HAP-1 (cell line): Measurements from ENCODE around the gene RASGRF1.
A peak's percentile ranks its signal among the peaks of the same experiment; 100 is the strongest.

ENCODE experiments used
- DNase-seq, 2 experiments: peaks; one replicate each; pipeline ENCODE4 v3.0.0-alpha.2; 2016 to 2020; ENCODE audit warnings: low spot score in 2 of 2
- H3K27me3 ChIP-seq: fragments of 250-450 bp; sonication (Bioruptor Pico); 2 replicates; pipeline ENCODE4 v1.5.1; 2020; ENCODE audit warnings: low read depth, mild to moderate bottlenecking, moderate library complexity
- H3K36me3 ChIP-seq: fragments of 250-450 bp; sonication (Bioruptor Pico); replicated peaks from 2 replicates; pipeline ENCODE4 v1.5.1; 2020; ENCODE audit warnings: mild to moderate bottlenecking
- H3K4me1 ChIP-seq: fragments of 250-450 bp; sonication (Bioruptor Pico); 2 replicates; pipeline ENCODE4 v1.5.1; 2020; ENCODE audit warnings: mild to moderate bottlenecking
- H3K4me3 ChIP-seq: fragments of 250-450 bp; sonication (Bioruptor Pico); 2 replicates; pipeline ENCODE4 v1.5.1; 2020; ENCODE audit warnings: mild to moderate bottlenecking, moderate library complexity
- H3K9me3 ChIP-seq: fragments of 250-450 bp; sonication (Bioruptor Pico); 2 replicates; pipeline ENCODE4 v1.5.1; 2020; ENCODE audit warnings: mild to moderate bottlenecking, moderate library complexity
- in situ Hi-C: fragments of 300-500 bp; cut with MboI; formaldehyde crosslinking; loops from 3 replicates; pipeline ENCODE4 v1.14.3; 2020; ENCODE audit warnings: low sequenced_read_pairs, inconsistent platforms, mixed read lengths

RASGRF1 gene, protein sequence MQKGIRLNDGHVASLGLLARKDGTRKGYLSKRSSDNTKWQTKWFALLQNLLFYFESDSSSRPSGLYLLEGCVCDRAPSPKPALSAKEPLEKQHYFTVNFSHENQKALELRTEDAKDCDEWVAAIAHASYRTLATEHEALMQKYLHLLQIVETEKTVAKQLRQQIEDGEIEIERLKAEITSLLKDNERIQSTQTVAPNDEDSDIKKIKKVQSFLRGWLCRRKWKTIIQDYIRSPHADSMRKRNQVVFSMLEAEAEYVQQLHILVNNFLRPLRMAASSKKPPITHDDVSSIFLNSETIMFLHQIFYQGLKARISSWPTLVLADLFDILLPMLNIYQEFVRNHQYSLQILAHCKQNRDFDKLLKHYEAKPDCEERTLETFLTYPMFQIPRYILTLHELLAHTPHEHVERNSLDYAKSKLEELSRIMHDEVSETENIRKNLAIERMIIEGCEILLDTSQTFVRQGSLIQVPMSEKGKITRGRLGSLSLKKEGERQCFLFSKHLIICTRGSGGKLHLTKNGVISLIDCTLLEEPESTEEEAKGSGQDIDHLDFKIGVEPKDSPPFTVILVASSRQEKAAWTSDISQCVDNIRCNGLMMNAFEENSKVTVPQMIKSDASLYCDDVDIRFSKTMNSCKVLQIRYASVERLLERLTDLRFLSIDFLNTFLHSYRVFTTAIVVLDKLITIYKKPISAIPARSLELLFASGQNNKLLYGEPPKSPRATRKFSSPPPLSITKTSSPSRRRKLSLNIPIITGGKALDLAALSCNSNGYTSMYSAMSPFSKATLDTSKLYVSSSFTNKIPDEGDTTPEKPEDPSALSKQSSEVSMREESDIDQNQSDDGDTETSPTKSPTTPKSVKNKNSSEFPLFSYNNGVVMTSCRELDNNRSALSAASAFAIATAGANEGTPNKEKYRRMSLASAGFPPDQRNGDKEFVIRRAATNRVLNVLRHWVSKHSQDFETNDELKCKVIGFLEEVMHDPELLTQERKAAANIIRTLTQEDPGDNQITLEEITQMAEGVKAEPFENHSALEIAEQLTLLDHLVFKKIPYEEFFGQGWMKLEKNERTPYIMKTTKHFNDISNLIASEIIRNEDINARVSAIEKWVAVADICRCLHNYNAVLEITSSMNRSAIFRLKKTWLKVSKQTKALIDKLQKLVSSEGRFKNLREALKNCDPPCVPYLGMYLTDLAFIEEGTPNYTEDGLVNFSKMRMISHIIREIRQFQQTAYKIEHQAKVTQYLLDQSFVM (N-terminal part only)

DNA sequence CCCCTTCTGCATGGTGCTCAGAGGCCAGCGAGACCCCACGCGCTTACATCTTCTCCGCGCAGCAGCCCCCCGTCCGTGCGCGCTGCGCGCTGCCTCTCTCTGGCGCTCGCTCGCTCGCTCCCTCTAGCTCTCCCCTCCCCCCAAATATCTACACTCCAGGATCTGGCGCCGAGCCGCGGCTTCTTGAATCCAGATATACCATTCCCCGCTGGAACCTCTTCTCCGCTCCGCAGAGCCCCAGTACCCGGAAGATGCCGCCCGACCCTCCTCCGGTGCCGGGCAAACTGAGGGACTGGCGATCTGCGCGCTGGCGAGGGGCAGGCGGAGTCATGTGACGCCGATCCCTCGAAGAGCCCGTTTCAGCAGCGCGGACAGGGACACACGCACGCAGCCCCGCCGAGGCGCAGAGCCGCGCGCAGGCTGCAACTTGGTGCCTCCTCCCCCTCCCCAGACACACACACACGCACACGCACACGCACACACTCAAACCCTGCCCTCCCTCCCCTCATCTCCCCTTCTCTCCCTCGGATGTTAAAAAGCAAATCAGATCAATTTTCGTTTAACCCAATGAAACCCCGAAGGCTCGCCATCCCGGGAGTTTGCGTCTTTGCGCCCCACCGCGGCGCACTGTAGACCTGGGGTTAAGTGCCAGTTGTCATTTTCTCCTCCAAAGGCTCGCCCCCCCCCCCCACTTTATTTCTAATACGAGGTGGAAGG lies at the start of gene RASGRF1:
RASGRF1 (minus strand) TSS at position 294 of the 717 bp plus-strand sequence; CDS start at position 12, 282 bp downstream.
- peak in 1 of 2 experiments; percentile 22 for DNase-seq
- no peaks in the 10 kb centered on the region for H3K9me3 ChIP-seq
- H3K4me1 ChIP-seq, result no peaks in the 10 kb centered on the region
- H3K4me3 ChIP-seq, result no peak within 1 kb of the TSS
- no peaks in the 10 kb centered on the region for H3K36me3 ChIP-seq
- peaks cover 63% of the 10 kb centered on the region for H3K27me3 ChIP-seq
- in situ Hi-C loops, result no loop called here

DNA sequence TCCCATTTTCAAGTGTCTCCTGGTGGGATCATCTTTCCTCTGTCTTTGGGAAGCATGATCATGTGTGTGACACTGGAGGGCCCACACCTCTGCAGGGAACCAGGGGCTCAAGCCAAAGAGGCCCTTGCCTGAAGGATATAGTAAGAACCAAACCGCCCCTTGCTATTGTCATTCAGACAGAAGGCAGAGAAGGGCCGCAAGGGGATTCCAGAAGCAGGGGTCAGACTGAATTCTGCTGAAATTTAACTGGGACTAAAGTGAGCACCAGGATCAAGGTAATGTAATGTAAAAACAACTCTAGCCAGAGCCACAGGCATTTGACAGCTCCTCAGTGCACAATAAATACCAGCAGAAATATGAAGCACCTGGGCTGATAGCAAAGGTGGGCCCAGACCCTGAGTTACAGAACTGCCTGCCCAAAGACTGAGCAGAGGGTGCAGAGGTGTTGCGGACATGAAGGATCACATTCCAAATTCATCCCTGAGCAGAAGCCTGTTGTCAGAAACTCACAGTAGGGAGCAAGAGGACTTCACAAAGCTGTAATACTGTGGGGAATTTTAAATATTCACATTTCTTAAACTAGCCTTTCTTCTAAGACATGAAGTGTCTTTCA lies 46.0 kb upstream of the RASGRF1 start:
- in situ Hi-C loops, result no loop called here
- Histone ChIP-seq H3K9me3 (no peaks in the 10 kb centered on the region), H3K36me3 (no peaks in the 10 kb centered on the region), H3K27me3 (peaks cover 12% of the 10 kb centered on the region), H3K4me1 (peaks cover 3% of the 10 kb centered on the region; the same call in 1 of the 2 replicates), H3K4me3 (no peak overlapping the region)
- DNase-seq, result no peak

DNA sequence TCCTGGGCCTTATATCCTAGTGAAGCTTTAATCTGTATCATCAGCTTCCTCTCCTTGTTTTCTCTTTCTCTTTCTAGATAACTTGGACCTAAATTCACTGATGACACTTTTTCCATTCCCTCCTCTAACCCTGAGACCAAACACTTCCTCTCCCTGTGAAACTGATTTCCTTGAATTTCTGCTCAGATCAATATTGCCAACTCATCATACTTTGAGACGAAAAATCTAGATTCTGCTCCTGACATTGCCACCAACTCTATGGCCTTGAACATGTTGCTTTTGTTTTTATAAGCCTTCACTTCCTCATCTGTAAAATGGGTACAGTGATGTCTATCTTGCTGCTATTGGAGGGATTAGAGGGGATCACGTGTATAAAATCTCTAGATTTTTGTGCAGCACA lies 42.7 kb upstream of the RASGRF1 start:
- no peak for DNase-seq
- Histone ChIP-seq H3K4me3 (no peak overlapping the region), H3K27me3 (peaks cover 7% of the 10 kb centered on the region; the same call in 1 of the 2 replicates), H3K9me3 (no peaks in the 10 kb centered on the region), H3K36me3 (no peaks in the 10 kb centered on the region), H3K4me1 (peaks cover 3% of the 10 kb centered on the region; the same call in 1 of the 2 replicates)
- in situ Hi-C loops, result no loop called here

DNA sequence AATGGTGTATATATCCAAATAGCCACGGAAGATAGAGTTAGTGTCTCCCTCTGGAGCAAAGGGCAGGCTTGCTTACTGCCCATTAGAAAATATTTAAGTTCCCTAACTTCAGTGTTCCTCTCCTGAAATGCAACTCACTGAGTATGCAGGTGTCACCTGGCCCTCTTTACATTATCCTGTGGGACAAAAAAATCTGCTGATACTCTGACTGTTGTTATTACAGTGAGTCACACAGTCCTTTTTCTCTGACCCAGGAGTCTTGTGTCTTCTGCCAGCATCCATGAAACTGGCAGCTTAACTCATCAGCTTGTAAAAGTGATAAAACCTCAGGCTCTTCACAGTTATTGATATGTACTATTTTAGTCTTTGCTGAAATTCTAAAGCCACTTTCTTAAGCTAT lies 42.2 kb upstream of the RASGRF1 start:
- H3K27me3 ChIP-seq, result peaks cover 7% of the 10 kb centered on the region; the same call in 1 of the 2 replicates
- H3K9me3 ChIP-seq, result no peaks in the 10 kb centered on the region
- no peak overlapping the region for H3K4me3 ChIP-seq
- in situ Hi-C loops, result no loop called here
- no peaks in the 10 kb centered on the region for H3K36me3 ChIP-seq
- H3K4me1 ChIP-seq, result peaks cover 3% of the 10 kb centered on the region; the same call in 1 of the 2 replicates
- DNase-seq, result no peak

DNA sequence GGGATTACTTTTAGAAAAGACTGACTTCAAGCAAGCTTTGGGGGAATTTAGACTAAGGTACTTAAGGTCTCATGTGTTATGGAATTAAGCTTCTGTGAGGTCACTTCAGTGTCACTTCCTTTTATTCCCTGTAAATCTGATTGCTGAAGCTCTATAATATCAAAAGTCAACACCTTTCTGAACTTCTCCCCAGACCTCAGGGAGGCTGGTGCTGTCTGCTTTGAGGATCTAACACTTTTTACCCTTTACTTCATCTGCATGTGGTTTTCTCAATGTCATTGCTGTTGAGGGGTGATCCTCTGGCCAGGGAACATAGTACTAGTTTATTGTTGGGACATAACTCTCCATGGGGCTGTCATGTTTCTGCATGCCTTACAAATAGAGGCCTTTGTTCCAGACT lies 41.8 kb upstream of the RASGRF1 start:
- DNase-seq, result no peak
- in situ Hi-C loops, result no loop called here
- H3K27me3 ChIP-seq, result peaks cover 7% of the 10 kb centered on the region; the same call in 1 of the 2 replicates
- H3K4me3 ChIP-seq, result no peak overlapping the region
- no peaks in the 10 kb centered on the region for H3K36me3 ChIP-seq
- peaks cover 3% of the 10 kb centered on the region; the same call in 1 of the 2 replicates for H3K4me1 ChIP-seq
- no peaks in the 10 kb centered on the region for H3K9me3 ChIP-seq

DNA sequence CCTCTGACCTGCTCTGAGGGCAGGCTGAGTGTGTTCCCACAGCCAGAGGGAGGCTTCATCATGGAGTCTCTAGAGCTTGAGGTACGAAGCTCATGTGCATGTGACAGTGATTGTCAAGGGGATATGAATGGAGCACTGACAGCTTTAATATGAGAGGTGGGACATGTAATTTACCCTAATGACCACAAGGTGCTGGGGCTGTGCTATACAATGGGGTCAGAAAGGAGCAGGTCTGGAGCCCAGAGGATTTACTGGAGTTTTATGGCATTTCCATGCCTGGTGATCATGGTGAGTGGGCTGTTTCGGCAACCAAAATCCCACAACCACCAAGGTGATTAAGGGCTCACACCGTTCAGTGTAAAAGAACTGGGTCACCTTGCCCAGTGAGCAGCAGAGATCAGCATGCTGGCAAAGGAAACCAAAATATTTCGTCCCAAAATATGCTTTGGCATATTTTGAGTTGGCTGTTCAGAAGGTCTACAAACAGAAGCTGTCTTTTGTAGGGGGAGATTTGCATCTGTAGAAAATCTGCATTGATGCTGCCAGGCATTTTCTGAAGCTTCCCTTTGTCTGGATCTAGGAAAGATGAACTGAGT lies 40.1 kb upstream of the RASGRF1 start:
- Histone ChIP-seq H3K4me1 (peaks cover 2% of the 10 kb centered on the region; the same call in 1 of the 2 replicates), H3K27me3 (peaks cover 4% of the 10 kb centered on the region; the same call in 1 of the 2 replicates), H3K36me3 (no peaks in the 10 kb centered on the region), H3K4me3 (no peak overlapping the region), H3K9me3 (no peaks in the 10 kb centered on the region)
- in situ Hi-C loops, result no loop called here
- no peak for DNase-seq

DNA sequence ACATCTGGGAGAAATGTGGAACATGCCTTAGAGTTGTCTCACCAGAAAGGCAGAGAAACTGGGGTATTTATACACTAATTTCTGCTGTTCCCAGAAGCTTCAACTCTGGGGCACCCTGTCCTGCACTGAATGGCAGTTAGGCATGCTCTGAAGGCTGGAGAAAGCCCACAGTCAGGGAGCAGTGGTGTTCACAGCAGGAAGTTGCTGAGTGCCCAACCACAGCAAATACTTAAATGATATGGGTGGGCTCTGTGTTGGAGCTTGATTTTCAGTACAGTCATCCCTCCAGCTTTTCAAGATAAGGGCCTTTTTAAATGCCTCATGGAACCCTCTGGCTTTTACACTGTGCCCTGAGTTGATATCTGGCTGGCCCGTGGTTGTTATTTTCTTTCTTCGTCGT lies 38.7 kb upstream of the RASGRF1 start:
- Histone ChIP-seq H3K4me1 (no peaks in the 10 kb centered on the region), H3K36me3 (no peaks in the 10 kb centered on the region), H3K9me3 (no peaks in the 10 kb centered on the region), H3K4me3 (no peak overlapping the region), H3K27me3 (no peaks in the 10 kb centered on the region)
- in situ Hi-C loops, result no loop called here
- no peak for DNase-seq

DNA sequence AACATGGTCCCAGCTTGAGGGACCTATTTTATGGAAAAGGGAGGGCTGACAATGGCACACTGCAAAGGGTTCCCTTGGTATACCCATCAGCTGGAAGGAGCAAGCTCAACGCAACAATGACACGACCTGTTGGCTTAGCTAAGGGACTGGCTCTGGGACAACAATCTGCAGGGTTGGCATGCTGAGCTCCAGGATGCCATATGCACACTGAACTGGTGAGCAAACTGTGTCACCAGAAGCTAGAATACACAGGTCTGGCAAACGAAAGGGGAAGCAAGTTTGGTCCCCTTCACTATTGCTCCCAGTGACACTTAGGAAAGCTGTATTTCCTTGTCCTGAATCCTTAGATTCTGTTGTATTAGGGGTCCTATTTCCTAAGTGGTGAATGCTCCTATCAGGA lies 38.0 kb upstream of the RASGRF1 start:
- H3K4me3 ChIP-seq, result no peak overlapping the region
- no peak for DNase-seq
- H3K36me3 ChIP-seq, result no peaks in the 10 kb centered on the region
- no peaks in the 10 kb centered on the region for H3K4me1 ChIP-seq
- no peaks in the 10 kb centered on the region for H3K9me3 ChIP-seq
- in situ Hi-C loops, result no loop called here
- no peaks in the 10 kb centered on the region for H3K27me3 ChIP-seq

DNA sequence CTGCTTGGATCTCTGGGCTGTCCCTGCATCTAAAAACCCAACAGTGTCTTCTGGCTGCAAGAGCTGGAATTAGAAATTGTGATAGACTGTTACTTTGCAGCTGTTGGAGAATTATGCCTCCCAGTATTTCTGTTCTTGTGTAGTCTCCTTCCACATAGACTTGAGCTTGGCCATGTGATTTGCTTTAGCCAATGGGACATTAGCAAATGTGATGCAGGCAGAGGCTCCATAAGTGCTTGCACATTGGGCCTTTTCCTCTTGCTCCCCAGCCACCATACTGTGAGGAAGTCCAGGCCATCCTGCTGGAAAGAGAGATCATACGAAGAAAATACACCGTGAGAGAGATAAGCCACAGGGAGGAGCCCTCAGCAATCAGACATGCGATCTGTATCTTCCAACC lies 33.8 kb upstream of the RASGRF1 start:
- no peaks in the 10 kb centered on the region for H3K9me3 ChIP-seq
- DNase-seq, result no peak
- in situ Hi-C loops, result no loop called here
- H3K27me3 ChIP-seq, result no peaks in the 10 kb centered on the region
- no peak overlapping the region for H3K4me3 ChIP-seq
- H3K4me1 ChIP-seq, result no peaks in the 10 kb centered on the region
- H3K36me3 ChIP-seq, result no peaks in the 10 kb centered on the region

DNA sequence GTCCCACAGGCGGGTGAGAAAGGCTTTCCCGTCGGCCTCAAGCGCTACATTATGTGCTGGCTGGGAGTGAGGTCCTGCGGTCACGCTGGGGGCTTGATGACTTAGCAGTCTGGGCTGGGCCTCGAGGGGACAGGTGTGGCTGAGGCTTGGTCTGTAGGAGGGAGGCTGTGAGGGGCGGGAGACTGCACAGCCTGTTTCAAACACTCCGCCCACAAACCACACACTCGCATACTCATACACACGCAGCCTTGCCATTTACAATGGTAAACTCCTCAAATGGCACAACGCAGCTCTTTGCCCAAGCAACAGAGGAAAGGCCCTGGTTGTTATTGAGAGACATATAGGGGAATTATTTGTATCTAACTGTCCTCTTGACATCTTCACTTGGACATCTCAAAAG lies 32.4 kb upstream of the RASGRF1 start:
- no peaks in the 10 kb centered on the region for H3K27me3 ChIP-seq
- in situ Hi-C loops, result no loop called here
- H3K4me1 ChIP-seq, result no peaks in the 10 kb centered on the region
- DNase-seq, result no peak
- no peaks in the 10 kb centered on the region for H3K36me3 ChIP-seq
- H3K9me3 ChIP-seq, result no peaks in the 10 kb centered on the region
- no peak overlapping the region for H3K4me3 ChIP-seq

DNA sequence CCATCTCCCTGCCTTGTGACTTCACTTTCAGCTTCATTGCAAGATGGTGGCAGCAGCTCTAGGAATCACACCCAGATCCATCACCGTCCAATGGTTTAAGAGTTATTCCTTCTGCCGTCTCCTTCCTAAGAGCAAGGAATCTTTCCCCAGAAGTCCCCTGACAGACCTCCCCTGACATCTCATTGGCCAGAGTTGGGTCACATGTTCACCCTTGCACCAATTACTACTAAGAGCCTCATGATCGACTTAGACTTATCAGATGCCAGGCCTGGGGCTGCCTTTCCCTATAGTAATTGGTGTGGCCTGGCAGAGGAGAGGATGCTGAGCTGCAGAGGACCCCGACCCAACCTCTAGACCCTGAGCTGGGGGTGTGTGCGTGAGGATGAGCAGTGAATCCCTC lies 31.8 kb upstream of the RASGRF1 start:
- Histone ChIP-seq H3K4me3 (no peak overlapping the region), H3K27me3 (no peaks in the 10 kb centered on the region), H3K9me3 (no peaks in the 10 kb centered on the region), H3K36me3 (no peaks in the 10 kb centered on the region), H3K4me1 (no peaks in the 10 kb centered on the region)
- DNase-seq, result no peak
- in situ Hi-C loops, result no loop called here

DNA sequence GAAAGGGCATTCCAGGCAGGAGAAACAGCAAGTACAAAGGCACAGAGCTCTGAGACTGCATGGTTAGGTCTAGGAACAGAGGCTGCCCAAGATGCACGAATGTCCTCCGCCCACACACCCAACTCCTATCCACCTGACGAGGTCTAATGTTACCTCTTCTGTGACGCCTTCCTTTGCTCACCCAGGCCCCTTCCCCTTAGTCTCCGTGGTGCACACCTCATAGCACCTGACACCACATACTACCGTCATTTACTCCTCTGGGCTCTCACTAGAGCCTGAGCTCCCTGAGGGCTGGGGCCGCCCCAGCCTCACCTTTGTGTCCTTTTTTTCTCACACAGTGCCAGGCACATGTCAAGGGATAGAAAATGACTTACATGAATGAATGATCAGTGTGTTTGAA lies 31.0 kb upstream of the RASGRF1 start:
- no peak for DNase-seq
- H3K9me3 ChIP-seq, result no peaks in the 10 kb centered on the region
- H3K27me3 ChIP-seq, result peaks cover 4% of the 10 kb centered on the region
- no peak overlapping the region for H3K4me3 ChIP-seq
- in situ Hi-C loops, result no loop called here
- no peaks in the 10 kb centered on the region for H3K4me1 ChIP-seq
- H3K36me3 ChIP-seq, result no peaks in the 10 kb centered on the region
